ENCODE measurements around the gene GALNT10. TPM values are rescaled to one million over a fixed set of nuclear protein-coding genes. Genes with fewer than 3 reads are reported as not detected.

The GALNT10 gene
- total RNA-seq, 1 donor from 2014 or later: 5.7 TPM

GRCh38 chr5:154285661-154286408 lies 95.3 kb downstream of the GALNT10 start:
- DNase-seq (ENCODE audit: low spot score in 2 of 2) (no peak), FAIRE-seq (no peak)

GRCh38 chr5:154286557-154286956 lies 96.0 kb downstream of the GALNT10 start:
- no peak for FAIRE-seq
- DNase-seq (ENCODE audit: low spot score in 2 of 2): no peak

GRCh38 chr5:154287136-154287535 lies 96.6 kb downstream of the GALNT10 start:
- DNase-seq (ENCODE audit: low spot score in 2 of 2): no peak
- FAIRE-seq: no peak

GRCh38 chr5:154288145-154288544 lies 97.6 kb downstream of the GALNT10 start:
- DNase-seq (ENCODE audit: low spot score in 2 of 2): no peak
- FAIRE-seq: no peak

GRCh38 chr5:154291917-154292316 lies 101.4 kb downstream of the GALNT10 start:
- FAIRE-seq: no peak

GRCh38 chr5:154293219-154293618 lies 102.7 kb downstream of the GALNT10 start:
- FAIRE-seq (no peak), DNase-seq (ENCODE audit: low spot score in 2 of 2) (no peak)

More at GRCh38 chr5:154291917-154292316, 101.4 kb downstream of the GALNT10 start:
- DNase-seq (ENCODE audit: low spot score in 2 of 2): no peak

GRCh38 chr5:154295551-154295950 lies 105.0 kb downstream of the GALNT10 start:
- DNase-seq (ENCODE audit: low spot score in 2 of 2): no peak
- no peak for FAIRE-seq

- no peak for FAIRE-seq
- DNase-seq (ENCODE audit: low spot score in 2 of 2): no peak
Observed at GRCh38 chr5:154296525-154297159, 106.1 kb downstream of the GALNT10 start.

- DNase-seq (ENCODE audit: low spot score in 2 of 2): no peak
- no peak for FAIRE-seq
Observed at GRCh38 chr5:154298065-154298464, 107.5 kb downstream of the GALNT10 start.

- DNase-seq (ENCODE audit: low spot score in 2 of 2) (no peak), FAIRE-seq (no peak)
Observed at GRCh38 chr5:154300207-154300883, 109.8 kb downstream of the GALNT10 start.

GRCh38 chr5:154301726-154302125 lies 111.2 kb downstream of the GALNT10 start:
- DNase-seq (ENCODE audit: low spot score in 2 of 2) (no peak), FAIRE-seq (no peak)

- DNase-seq (ENCODE audit: low spot score in 2 of 2) (peak in 1 of 2 donors; percentile 25), FAIRE-seq (no peak)
Observed at GRCh38 chr5:154302161-154302560, 111.6 kb downstream of the GALNT10 start.

- FAIRE-seq: no peak
Observed at GRCh38 chr5:154303133-154303532, 112.6 kb downstream of the GALNT10 start.

GRCh38 chr5:154308443-154309370 lies 118.2 kb downstream of the GALNT10 start:
- DNase-seq (ENCODE audit: low spot score in 2 of 2) (no peak), FAIRE-seq (no peak)

More at GRCh38 chr5:154303133-154303532, 112.6 kb downstream of the GALNT10 start:
- DNase-seq (ENCODE audit: low spot score in 2 of 2): no peak

GRCh38 chr5:154309371-154309745 lies 118.8 kb downstream of the GALNT10 start:
- DNase-seq (ENCODE audit: low spot score in 2 of 2) (no peak), FAIRE-seq (no peak)

GRCh38 chr5:154309805-154310204 lies 119.3 kb downstream of the GALNT10 start:
- DNase-seq (ENCODE audit: low spot score in 2 of 2): no peak
- FAIRE-seq: no peak

GRCh38 chr5:154311362-154311761 lies 120.8 kb downstream of the GALNT10 start:
- FAIRE-seq (no peak), DNase-seq (ENCODE audit: low spot score in 2 of 2) (no peak)

- DNase-seq (ENCODE audit: low spot score in 2 of 2): no peak
- FAIRE-seq: no peak
Observed at GRCh38 chr5:154312000-154312399, 121.5 kb downstream of the GALNT10 start.

- no peak for DNase-seq (ENCODE audit: low spot score in 2 of 2)
- FAIRE-seq: no peak
Observed at GRCh38 chr5:154312576-154312975, 122.0 kb downstream of the GALNT10 start.

GRCh38 chr5:154313360-154314017 lies 123.0 kb downstream of the GALNT10 start:
- DNase-seq (ENCODE audit: low spot score in 2 of 2): no peak
- no peak for FAIRE-seq
